Liver (tissue), 9 donors: Measurements from ENCODE around the gene MUC6. TPM values are rescaled to one million over a fixed set of nuclear protein-coding genes. Genes with fewer than 3 reads are reported as not detected.

ENCODE experiments used
- DNase-seq: peaks from one replicate; pipeline ENCODE4 v3.0.0-alpha.2; 2017; ENCODE audit warnings: low spot score
- H3K27ac ChIP-seq, 2 donors: one replicate each; pipeline ENCODE4 v1.7.0; 2013; ENCODE audit warnings: inconsistent platforms in 2 of 2, low read length in 2 of 2, control low read depth in 1 of 2, low read depth in 1 of 2, mild to moderate bottlenecking in 1 of 2
- H3K27me3 ChIP-seq, 4 donors: one replicate each; pipeline versions ENCODE4 v1.6.1 to v1.7.0; 2013; ENCODE audit warnings: low read length in 3 of 4, inconsistent platforms in 1 of 4, mild to moderate bottlenecking in 1 of 4, moderate library complexity in 1 of 4; ENCODE audit not compliant: control insufficient read depth in 4 of 4, insufficient read depth in 4 of 4
- H3K36me3 ChIP-seq, 4 donors: one replicate each; pipeline versions ENCODE4 v1.6.1 to v1.7.0; 2013; ENCODE audit warnings: low read length in 3 of 4, mild to moderate bottlenecking in 3 of 4, low read depth in 1 of 4, moderate library complexity in 1 of 4; ENCODE audit not compliant: control insufficient read depth in 4 of 4, insufficient read depth in 3 of 4
- H3K4me1 ChIP-seq, 4 donors: one replicate each; pipeline versions ENCODE4 v1.6.1 to v1.7.0; 2013; ENCODE audit warnings: low read length in 3 of 4, mild to moderate bottlenecking in 3 of 4, moderate library complexity in 1 of 4; ENCODE audit not compliant: control insufficient read depth in 4 of 4, insufficient read depth in 4 of 4
- H3K4me3 ChIP-seq, 3 donors: one replicate each; pipeline versions ENCODE4 v1.6.1 to v1.7.0; 2013; ENCODE audit warnings: low read length in 3 of 3, control low read depth in 1 of 3, low read depth in 1 of 3, mild to moderate bottlenecking in 1 of 3
- H3K9ac ChIP-seq, 2 donors: one replicate each; pipeline ENCODE4 v1.7.0; 2013; ENCODE audit warnings: low read length in 2 of 2, mild to moderate bottlenecking in 2 of 2, moderate library complexity in 2 of 2, control low read depth in 1 of 2, low read depth in 1 of 2
- H3K9me3 ChIP-seq, 4 donors: one replicate each; pipeline versions ENCODE4 v1.6.1 to v1.7.0; 2013; ENCODE audit warnings: low read length in 3 of 4; ENCODE audit not compliant: control insufficient read depth in 4 of 4
- GABPA ChIP-seq, 2 donors: IDR thresholded peaks in 1 of 2; conservative IDR thresholded peaks in 1 of 2; 2 replicates each; pipeline ENCODE4 v1.6.1; 2016; ENCODE audit warnings: antibody characterized with exemption in 2 of 2, mild to moderate bottlenecking in 1 of 2, moderate library complexity in 1 of 2
- HNF4A ChIP-seq, 2 donors: conservative IDR thresholded peaks; 2 replicates each; pipeline ENCODE4 v1.6.1; 2016; ENCODE audit warnings: antibody characterized with exemption in 2 of 2, mild to moderate bottlenecking in 2 of 2
- HNF4G ChIP-seq: IDR thresholded peaks from 2 replicates; pipeline ENCODE4 v1.6.1; 2016; ENCODE audit warnings: antibody characterized with exemption
- JUND ChIP-seq, 2 donors: IDR thresholded peaks; 2 replicates each; pipeline ENCODE4 v1.6.1; 2016; ENCODE audit warnings: antibody characterized with exemption in 2 of 2
- NR2F2 ChIP-seq: IDR thresholded peaks from 2 replicates; pipeline ENCODE4 v1.6.1; 2016; ENCODE audit warnings: antibody characterized with exemption
- RAD21 ChIP-seq, 2 donors: IDR thresholded peaks; 2 replicates each; pipeline ENCODE4 v1.6.1; 2016; ENCODE audit warnings: antibody characterized with exemption in 2 of 2, mild to moderate bottlenecking in 2 of 2
- SP1 ChIP-seq: IDR thresholded peaks from 2 replicates; pipeline ENCODE4 v1.6.1; 2018; ENCODE audit warnings: antibody characterized with exemption, mild to moderate bottlenecking
- TAF1 ChIP-seq: conservative IDR thresholded peaks from 2 replicates; pipeline ENCODE4 v1.6.1; 2016; ENCODE audit warnings: antibody characterized with exemption, mild to moderate bottlenecking
- YY1 ChIP-seq: IDR thresholded peaks from 2 replicates; pipeline ENCODE4 v1.6.1; 2016; ENCODE audit warnings: antibody characterized with exemption, mild to moderate bottlenecking
- WGBS: extraction: QIAGEN DNeasy Blood & Tissue Kit; methylation state at CpG from one replicate; pipeline ENCODE4 v1.1.7; 2013; 5-methylcytosine and 5-hydroxymethylcytosine counted together
- polyA plus RNA-seq, 2 donors: library from polyadenylated mRNA; stranded (reverse) in 1 of 2; unstranded in 1 of 2; fragments of 200-250 nt in 1 of 2; fragments of >200 nt in 1 of 2; fragmentation: Nextera tagmentation in 1 of 2; extraction: Ambion mirVana in 1 of 2; gene quantifications; one replicate each; pipeline versions ENCODE4 v1.2.1 to v1.2.3, GENCODE V29; 2013 to 2015
- total RNA-seq, 2 donors: library from RNA; depleted of rRNA; stranded (reverse); fragments of >200 nt; gene quantifications; one replicate each; pipeline ENCODE4 v1.2.3, GENCODE V29; 2014
- TF ChIP-seq, protein P1 (sequence below): fragments of 150-350 bp; IDR thresholded peaks from 2 replicates; pipeline ENCODE4 v1.5.1; 2017; ENCODE audit warnings: improper control_type of control experiment, low read depth, low read length; ENCODE audit not compliant: missing input control
- TF ChIP-seq, protein P2 (sequence below): IDR thresholded peaks from 2 replicates; pipeline ENCODE4 v1.6.1; 2016; ENCODE audit warnings: antibody characterized with exemption, mild to moderate bottlenecking
- TF ChIP-seq, protein P3 (sequence below): IDR thresholded peaks from 2 replicates; pipeline ENCODE4 v1.6.1; 2016; ENCODE audit warnings: antibody characterized with exemption
- TF ChIP-seq, protein P4 (sequence below): IDR thresholded peaks from 2 replicates; pipeline ENCODE4 v1.6.1; 2016; ENCODE audit warnings: antibody characterized with exemption
- TF ChIP-seq, protein P5 (sequence below): IDR thresholded peaks from 2 replicates; pipeline ENCODE4 v1.6.1; 2016; ENCODE audit warnings: antibody characterized with exemption
- donor health status: healthy.
- donor health status: healthy.
- donor health status: healthy.
- donor health status: healthy.
- donor health status: healthy.

Gene MUC6
- total and polyA plus RNA-seq, 4 donors, result 0.05 to 0.54 (median 0.18) TPM

DNA sequence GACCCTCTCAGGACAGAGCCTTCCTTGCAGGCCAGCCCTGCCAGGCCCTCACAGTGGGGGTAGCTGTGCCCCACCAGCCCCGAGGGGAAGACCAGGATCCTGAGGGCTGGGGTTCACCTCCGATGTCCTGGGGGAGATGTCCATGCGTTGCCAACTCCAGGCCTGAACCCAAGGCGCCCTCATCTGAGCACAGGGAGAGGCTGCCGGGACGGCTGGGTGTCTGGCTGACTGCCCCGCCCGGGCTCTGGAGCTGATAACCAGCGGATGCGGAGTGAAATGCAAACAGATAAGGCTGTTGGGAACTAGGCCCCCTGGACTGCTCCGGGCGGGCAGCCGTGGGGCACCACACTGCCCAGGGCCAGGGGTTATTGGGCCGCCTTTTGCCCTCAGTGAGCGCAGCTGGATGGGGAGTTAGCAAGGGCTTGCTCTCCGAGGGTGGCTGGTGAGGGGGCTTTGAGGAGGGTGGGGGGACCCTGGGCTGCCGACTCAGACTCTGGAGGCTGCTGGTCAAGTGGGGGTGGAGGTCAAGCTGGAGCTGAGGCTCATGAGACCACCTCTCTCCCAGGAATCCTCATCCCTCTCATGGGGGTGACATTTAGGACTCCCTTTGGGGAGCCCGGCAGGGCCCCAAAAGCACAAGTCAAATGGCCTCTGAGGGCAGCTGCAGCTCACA is 5.6 kb upstream of the MUC6 start:
- Histone ChIP-seq H3K9me3 (no peaks in the 10 kb centered on the region), H3K27ac (no peak overlapping the region), H3K9ac (no peak overlapping the region), H3K4me3 (no peak overlapping the region), H3K36me3 (no peaks in the 10 kb centered on the region), H3K4me1 (peaks cover 0 to 5% (median 0%) of the 10 kb centered on the region in 4 donors), H3K27me3 (peaks cover 0 to 4% (median 0%) of the 10 kb centered on the region in 4 donors)
- no peak for TF ChIP-seq RAD21 (IDR thresholded peaks at IDR 0.05)
- TF ChIP-seq JUND (IDR thresholded peaks at IDR 0.05), result no peak
- no peak for TF ChIP-seq HNF4G
- TF ChIP-seq GABPA (IDR thresholded peaks at IDR 0.05 in 1 of 2, conservative IDR thresholded peaks at IDR 0.05 in 1 of 2), result no peak
- TF ChIP-seq, protein P1, sequence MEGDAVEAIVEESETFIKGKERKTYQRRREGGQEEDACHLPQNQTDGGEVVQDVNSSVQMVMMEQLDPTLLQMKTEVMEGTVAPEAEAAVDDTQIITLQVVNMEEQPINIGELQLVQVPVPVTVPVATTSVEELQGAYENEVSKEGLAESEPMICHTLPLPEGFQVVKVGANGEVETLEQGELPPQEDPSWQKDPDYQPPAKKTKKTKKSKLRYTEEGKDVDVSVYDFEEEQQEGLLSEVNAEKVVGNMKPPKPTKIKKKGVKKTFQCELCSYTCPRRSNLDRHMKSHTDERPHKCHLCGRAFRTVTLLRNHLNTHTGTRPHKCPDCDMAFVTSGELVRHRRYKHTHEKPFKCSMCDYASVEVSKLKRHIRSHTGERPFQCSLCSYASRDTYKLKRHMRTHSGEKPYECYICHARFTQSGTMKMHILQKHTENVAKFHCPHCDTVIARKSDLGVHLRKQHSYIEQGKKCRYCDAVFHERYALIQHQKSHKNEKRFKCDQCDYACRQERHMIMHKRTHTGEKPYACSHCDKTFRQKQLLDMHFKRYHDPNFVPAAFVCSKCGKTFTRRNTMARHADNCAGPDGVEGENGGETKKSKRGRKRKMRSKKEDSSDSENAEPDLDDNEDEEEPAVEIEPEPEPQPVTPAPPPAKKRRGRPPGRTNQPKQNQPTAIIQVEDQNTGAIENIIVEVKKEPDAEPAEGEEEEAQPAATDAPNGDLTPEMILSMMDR, result no peak
- no peak for TF ChIP-seq HNF4A (conservative IDR thresholded peaks at IDR 0.05)
- TF ChIP-seq, protein P2, sequence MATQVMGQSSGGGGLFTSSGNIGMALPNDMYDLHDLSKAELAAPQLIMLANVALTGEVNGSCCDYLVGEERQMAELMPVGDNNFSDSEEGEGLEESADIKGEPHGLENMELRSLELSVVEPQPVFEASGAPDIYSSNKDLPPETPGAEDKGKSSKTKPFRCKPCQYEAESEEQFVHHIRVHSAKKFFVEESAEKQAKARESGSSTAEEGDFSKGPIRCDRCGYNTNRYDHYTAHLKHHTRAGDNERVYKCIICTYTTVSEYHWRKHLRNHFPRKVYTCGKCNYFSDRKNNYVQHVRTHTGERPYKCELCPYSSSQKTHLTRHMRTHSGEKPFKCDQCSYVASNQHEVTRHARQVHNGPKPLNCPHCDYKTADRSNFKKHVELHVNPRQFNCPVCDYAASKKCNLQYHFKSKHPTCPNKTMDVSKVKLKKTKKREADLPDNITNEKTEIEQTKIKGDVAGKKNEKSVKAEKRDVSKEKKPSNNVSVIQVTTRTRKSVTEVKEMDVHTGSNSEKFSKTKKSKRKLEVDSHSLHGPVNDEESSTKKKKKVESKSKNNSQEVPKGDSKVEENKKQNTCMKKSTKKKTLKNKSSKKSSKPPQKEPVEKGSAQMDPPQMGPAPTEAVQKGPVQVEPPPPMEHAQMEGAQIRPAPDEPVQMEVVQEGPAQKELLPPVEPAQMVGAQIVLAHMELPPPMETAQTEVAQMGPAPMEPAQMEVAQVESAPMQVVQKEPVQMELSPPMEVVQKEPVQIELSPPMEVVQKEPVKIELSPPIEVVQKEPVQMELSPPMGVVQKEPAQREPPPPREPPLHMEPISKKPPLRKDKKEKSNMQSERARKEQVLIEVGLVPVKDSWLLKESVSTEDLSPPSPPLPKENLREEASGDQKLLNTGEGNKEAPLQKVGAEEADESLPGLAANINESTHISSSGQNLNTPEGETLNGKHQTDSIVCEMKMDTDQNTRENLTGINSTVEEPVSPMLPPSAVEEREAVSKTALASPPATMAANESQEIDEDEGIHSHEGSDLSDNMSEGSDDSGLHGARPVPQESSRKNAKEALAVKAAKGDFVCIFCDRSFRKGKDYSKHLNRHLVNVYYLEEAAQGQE, result no peak
- no peak for TF ChIP-seq NR2F2
- no peak for TF ChIP-seq TAF1
- TF ChIP-seq, protein P3, sequence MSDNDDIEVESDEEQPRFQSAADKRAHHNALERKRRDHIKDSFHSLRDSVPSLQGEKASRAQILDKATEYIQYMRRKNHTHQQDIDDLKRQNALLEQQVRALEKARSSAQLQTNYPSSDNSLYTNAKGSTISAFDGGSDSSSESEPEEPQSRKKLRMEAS, result no peak
- TF ChIP-seq, protein P4, sequence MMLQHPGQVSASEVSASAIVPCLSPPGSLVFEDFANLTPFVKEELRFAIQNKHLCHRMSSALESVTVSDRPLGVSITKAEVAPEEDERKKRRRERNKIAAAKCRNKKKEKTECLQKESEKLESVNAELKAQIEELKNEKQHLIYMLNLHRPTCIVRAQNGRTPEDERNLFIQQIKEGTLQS, result no peak
- TF ChIP-seq, protein P5, sequence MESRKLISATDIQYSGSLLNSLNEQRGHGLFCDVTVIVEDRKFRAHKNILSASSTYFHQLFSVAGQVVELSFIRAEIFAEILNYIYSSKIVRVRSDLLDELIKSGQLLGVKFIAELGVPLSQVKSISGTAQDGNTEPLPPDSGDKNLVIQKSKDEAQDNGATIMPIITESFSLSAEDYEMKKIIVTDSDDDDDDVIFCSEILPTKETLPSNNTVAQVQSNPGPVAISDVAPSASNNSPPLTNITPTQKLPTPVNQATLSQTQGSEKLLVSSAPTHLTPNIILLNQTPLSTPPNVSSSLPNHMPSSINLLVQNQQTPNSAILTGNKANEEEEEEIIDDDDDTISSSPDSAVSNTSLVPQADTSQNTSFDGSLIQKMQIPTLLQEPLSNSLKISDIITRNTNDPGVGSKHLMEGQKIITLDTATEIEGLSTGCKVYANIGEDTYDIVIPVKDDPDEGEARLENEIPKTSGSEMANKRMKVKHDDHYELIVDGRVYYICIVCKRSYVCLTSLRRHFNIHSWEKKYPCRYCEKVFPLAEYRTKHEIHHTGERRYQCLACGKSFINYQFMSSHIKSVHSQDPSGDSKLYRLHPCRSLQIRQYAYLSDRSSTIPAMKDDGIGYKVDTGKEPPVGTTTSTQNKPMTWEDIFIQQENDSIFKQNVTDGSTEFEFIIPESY, result no peak
- TF ChIP-seq SP1, result no peak
- WGBS, result 34% methylated on average over 18 of the region's 18 CpGs
- peak; percentile 78 for DNase-seq

DNA sequence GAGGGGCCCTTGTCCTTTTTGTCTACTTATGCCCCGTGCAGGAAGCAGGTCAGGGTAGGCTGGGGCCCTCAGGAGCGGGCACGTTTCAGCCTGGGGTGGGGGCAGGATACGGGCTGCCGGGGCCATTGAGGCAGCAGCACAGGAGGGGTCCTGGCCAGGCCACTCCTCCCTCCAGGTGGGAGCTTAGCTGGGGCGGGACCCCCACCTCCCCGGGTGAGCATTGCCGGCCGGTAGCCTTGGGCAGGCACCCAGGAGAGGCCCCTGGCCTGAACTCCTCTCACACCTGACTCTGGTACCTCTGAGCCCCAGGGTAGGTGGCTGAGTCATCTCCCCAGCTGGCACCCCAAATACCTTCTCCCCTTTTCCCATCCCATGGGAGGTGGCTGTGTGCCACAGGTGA is 5.0 kb upstream of the MUC6 start:
- Histone ChIP-seq H3K27me3 (peaks cover 0 to 4% (median 0%) of the 10 kb centered on the region in 4 donors), H3K36me3 (no peaks in the 10 kb centered on the region), H3K4me3 (no peak overlapping the region), H3K9ac (no peak overlapping the region), H3K9me3 (no peaks in the 10 kb centered on the region), H3K4me1 (peaks cover 0 to 5% (median 0%) of the 10 kb centered on the region in 4 donors), H3K27ac (no peak overlapping the region)
- WGBS, result 66% methylated on average over 9 of the region's 9 CpGs
- DNase-seq, result no peak
- TF ChIP-seq, protein P5, result no peak
- TF ChIP-seq JUND (IDR thresholded peaks at IDR 0.05) (no peak), YY1 (no peak)
- TF ChIP-seq, protein P1, result no peak
- TF ChIP-seq, protein P2, result no peak
